Left ventricle myocardium inferior (tissue), 1 donor: ENCODE results near the gene GUCY2D. TPM values are rescaled to one million over a fixed set of nuclear protein-coding genes. Genes with fewer than 3 reads are reported as not detected.

Source experiments
- DNase-seq: peaks from one replicate; pipeline ENCODE4 v3.0.0-alpha.2; 2020
- H3K27ac ChIP-seq: fragments of 200-600 bp; replicated peaks from 2 replicates; pipeline ENCODE4 v1.8.0; 2021
- H3K27me3 ChIP-seq: fragments of 200-600 bp; 2 replicates; pipeline ENCODE4 v1.8.0; 2021; ENCODE audit warnings: low read depth
- H3K36me3 ChIP-seq: fragments of 200-600 bp; 2 replicates; pipeline ENCODE4 v1.8.0; 2021
- H3K4me1 ChIP-seq: fragments of 200-600 bp; 2 replicates; pipeline ENCODE4 v1.8.0; 2021
- H3K4me3 ChIP-seq: fragments of 200-600 bp; 2 replicates; pipeline ENCODE4 v1.8.0; 2021; ENCODE audit warnings: mild to moderate bottlenecking, moderate library complexity
- H3K9me3 ChIP-seq: fragments of 200-600 bp; replicated peaks from 2 replicates; pipeline ENCODE4 v1.8.0; 2021
- intact Hi-C: fragments of 100-400 bp; cut with micrococcal nuclease; formaldehyde crosslinking; loops from one replicate; pipeline ENCODE4 v1.11.0; 2022
- total RNA-seq: library from RNA; stranded (reverse); fragmentation: NEBNext Ultra II Directional; extraction: Animal tissue kit (Norgen Biotek cat#: 25700); gene quantifications from one replicate; pipeline ENCODE4 v1.2.1, GENCODE V29; 2021
- TF ChIP-seq, protein P1 (sequence below): fragments of 200-600 bp; IDR thresholded peaks from 2 replicates; pipeline ENCODE4 v1.8.0; 2021; ENCODE audit warnings: antibody characterized with exemption, mild to moderate bottlenecking, borderline replicate concordance
- donor health status: DM: no; HTN: yes; CAD: no; lungs with severe emphysema.

The GUCY2D gene
- total RNA-seq, 1 donor from 2014 or later = not detected

DNA sequence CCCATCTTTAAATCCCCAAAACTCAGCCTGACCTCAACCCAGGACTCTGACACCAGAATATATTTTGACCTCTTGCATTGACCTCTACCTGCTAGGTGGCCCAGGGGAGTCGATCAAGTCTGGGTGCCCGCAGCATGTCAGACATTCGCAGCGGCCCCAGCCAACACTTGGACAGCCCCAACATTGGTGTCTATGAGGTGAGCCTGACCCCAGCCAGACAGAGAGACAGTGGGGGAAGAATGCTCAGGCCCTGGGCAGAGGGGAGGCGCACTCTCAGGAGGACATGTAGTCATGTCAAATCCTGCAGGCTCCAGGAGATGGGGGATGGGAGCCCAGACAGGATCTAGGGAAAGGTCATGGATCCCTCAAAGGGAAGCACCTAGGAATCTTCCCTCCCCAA lies 5.4 kb downstream of the GUCY2D start:
- no peak overlapping the region for H3K27ac ChIP-seq
- no peak overlapping the region for H3K4me3 ChIP-seq
- H3K4me1 ChIP-seq = peaks cover 9% of the 10 kb centered on the region
- no peaks in the 10 kb centered on the region for H3K9me3 ChIP-seq
- peaks cover 56% of the 10 kb centered on the region for H3K27me3 ChIP-seq
- TF ChIP-seq, protein P1, sequence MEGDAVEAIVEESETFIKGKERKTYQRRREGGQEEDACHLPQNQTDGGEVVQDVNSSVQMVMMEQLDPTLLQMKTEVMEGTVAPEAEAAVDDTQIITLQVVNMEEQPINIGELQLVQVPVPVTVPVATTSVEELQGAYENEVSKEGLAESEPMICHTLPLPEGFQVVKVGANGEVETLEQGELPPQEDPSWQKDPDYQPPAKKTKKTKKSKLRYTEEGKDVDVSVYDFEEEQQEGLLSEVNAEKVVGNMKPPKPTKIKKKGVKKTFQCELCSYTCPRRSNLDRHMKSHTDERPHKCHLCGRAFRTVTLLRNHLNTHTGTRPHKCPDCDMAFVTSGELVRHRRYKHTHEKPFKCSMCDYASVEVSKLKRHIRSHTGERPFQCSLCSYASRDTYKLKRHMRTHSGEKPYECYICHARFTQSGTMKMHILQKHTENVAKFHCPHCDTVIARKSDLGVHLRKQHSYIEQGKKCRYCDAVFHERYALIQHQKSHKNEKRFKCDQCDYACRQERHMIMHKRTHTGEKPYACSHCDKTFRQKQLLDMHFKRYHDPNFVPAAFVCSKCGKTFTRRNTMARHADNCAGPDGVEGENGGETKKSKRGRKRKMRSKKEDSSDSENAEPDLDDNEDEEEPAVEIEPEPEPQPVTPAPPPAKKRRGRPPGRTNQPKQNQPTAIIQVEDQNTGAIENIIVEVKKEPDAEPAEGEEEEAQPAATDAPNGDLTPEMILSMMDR = no peak
- no peak for DNase-seq
- intact Hi-C loops = no loop called here
- H3K36me3 ChIP-seq = no peaks in the 10 kb centered on the region

DNA sequence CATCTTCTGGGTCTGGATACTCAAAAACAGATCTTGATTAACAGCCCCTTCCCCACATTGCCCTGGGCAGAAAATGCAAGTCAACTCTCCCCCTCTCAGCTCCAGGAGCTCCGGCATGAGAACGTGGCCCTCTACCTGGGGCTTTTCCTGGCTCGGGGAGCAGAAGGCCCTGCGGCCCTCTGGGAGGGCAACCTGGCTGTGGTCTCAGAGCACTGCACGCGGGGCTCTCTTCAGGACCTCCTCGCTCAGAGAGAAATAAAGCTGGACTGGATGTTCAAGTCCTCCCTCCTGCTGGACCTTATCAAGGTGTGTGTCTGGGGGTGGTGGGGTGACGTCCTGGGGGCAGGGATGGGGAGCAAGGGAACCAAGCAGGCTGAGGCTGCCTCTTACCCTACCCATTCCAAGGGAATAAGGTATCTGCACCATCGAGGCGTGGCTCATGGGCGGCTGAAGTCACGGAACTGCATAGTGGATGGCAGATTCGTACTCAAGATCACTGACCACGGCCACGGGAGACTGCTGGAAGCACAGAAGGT lies 9.7 kb downstream of the GUCY2D start:
- H3K4me3 ChIP-seq = no peak overlapping the region
- H3K27me3 ChIP-seq = peaks cover 56% of the 10 kb centered on the region
- H3K9me3 ChIP-seq = no peaks in the 10 kb centered on the region
- no peak overlapping the region for H3K27ac ChIP-seq
- DNase-seq = no peak
- TF ChIP-seq, protein P1 = no peak
- intact Hi-C loops = no loop called here
- no peaks in the 10 kb centered on the region for H3K36me3 ChIP-seq
- peaks cover 15% of the 10 kb centered on the region for H3K4me1 ChIP-seq

DNA sequence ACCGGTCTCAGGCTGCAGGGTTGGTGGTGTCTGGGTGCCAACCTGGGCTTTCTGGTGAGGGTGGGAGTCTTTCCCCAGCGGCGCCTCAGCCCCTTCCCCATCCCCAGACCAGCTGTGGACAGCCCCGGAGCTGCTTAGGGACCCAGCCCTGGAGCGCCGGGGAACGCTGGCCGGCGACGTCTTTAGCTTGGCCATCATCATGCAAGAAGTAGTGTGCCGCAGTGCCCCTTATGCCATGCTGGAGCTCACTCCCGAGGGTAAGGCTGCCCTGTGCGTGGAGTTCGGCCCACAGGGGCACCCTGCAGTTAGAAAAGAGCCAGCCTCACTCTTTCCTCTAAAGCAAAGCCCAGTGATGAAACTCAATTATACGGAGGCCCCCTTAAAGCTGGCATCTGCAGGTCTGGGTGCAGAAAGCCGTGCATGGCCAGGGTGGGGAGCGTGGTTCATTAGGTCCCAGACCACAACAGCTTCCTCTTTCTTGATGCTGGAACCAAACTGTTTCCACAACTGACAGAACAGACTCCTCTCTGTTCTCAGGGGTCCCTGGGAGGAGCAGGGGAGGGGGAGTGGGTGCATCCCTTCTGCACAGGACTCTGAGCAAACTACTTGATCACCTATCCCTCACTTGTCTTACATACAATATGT lies 10.7 kb downstream of the GUCY2D start:
- TF ChIP-seq, protein P1 = no peak
- intact Hi-C loops = no loop called here
- no peak overlapping the region for H3K27ac ChIP-seq
- H3K36me3 ChIP-seq = no peaks in the 10 kb centered on the region
- peaks cover 54% of the 10 kb centered on the region for H3K27me3 ChIP-seq
- no peak for DNase-seq
- peaks cover 17% of the 10 kb centered on the region for H3K4me1 ChIP-seq
- H3K4me3 ChIP-seq = no peak overlapping the region
- H3K9me3 ChIP-seq = no peaks in the 10 kb centered on the region

DNA sequence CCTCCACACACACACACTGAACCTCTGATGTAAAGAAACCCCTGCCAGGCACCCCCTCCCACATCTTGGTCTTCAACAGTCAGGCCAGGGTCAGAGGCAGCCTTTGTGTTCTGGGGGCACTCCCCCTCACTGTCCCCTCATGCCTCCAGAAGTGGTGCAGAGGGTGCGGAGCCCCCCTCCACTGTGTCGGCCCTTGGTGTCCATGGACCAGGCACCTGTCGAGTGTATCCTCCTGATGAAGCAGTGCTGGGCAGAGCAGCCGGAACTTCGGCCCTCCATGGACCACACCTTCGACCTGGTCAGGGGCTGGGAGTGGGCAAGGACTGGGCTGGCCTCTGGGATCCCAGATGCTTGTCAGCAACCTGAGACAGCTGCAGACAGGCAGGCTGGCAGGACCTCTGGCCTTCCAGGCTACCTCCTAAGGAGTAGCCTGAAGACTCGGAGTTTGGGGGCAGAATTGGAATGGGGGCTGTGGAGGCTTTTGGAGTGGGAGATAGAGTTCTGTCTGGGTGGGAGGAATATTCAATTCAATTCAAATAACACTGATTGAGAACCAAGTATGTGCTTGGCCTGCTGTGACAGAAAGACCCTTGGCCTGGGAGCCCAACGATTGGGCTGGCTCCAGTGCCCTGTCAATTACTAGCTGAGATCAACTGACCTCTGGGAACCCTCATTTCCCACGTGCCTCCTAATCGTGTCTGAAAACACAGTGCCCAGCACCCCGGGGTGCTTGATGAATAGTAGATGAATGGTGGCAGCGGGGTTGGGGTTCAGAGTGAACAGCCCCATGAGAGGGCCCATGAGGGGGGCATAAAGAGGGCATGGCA lies 11.5 kb downstream of the GUCY2D start:
- TF ChIP-seq, protein P1 = no peak
- H3K27ac ChIP-seq = no peak overlapping the region
- no peak for DNase-seq
- intact Hi-C loops = no loop called here
- H3K4me3 ChIP-seq = no peak overlapping the region
- H3K36me3 ChIP-seq = no peaks in the 10 kb centered on the region
- H3K4me1 ChIP-seq = peaks cover 17% of the 10 kb centered on the region
- H3K27me3 ChIP-seq = peaks cover 51% of the 10 kb centered on the region
- no peaks in the 10 kb centered on the region for H3K9me3 ChIP-seq

DNA sequence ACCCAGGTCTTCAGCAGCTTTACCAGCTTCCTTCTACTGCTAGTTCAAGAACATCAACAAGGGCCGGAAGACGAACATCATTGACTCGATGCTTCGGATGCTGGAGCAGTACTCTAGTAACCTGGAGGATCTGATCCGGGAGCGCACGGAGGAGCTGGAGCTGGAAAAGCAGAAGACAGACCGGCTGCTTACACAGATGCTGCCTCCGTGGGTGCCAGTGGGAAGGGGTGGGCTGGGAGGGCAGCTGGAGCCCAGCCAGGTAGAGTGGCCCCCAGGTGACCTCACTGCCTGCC lies 12.1 kb downstream of the GUCY2D start:
- Histone ChIP-seq H3K9me3 (no peaks in the 10 kb centered on the region), H3K4me3 (no peak overlapping the region), H3K4me1 (peaks cover 17% of the 10 kb centered on the region), H3K27ac (no peak overlapping the region), H3K36me3 (no peaks in the 10 kb centered on the region), H3K27me3 (peaks cover 46% of the 10 kb centered on the region)
- TF ChIP-seq, protein P1 = no peak
- intact Hi-C loops = no loop called here
- no peak for DNase-seq
